GM10248 (cell line): ENCODE data around the gene FMN1.

Source experiments
- CTCF ChIA-PET: fragments of 300-600 bp; sonication (Branson Sonifier 250); formaldehyde crosslinking; extraction: SDS; loops from one replicate; lab custom pipeline; 2021; ENCODE audit warnings: antibody characterized with exemption; lab: Yijun Ruan, JAX
- POLR2A ChIA-PET: fragments of 350-650 bp; sonication (Branson Sonifier 250); formaldehyde crosslinking; extraction: SDS; loops from one replicate; lab custom pipeline; 2020; ENCODE audit warnings: antibody characterized with exemption; lab: Yijun Ruan, JAX
- DNase-seq: peaks from one replicate; pipeline ENCODE4 v3.0.0; 2012; ENCODE audit errors: extremely low spot score
- TF ChIP-seq, protein P1 (sequence below): IDR thresholded peaks from 2 replicates; pipeline ENCODE4 v1.5.1; 2012; ENCODE audit warnings: mild to moderate bottlenecking, low read depth; ENCODE audit errors: extremely low read depth, missing control alignments, control extremely low read depth

Gene FMN1

DNA sequence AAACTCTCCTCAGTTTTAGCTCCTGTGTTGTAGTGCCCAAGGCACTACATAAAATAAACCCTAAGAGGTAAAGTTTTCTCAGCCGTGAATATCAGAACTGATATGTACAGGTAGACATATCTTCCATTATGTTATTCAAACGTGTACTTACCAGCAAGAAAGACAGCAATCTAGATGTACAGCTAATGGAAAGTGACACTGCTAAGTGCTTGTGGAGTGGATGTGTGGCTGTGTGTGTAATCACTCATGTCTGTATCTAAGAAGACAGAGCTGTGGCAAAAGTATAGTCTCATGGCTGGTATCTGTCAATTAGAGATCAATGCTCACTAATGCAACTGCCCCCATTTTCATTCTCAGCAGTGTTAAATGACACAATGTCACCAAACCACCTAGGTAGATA lies 101.3 kb downstream of the FMN1 start:
- ChIA-PET CTCF (interaction anchor here (0.9 kb wide), 1 partner anchor 39 kb away, joined by 3 read pairs; no protein-coding TSS in a partner anchor), POLR2A (no interaction called here)
- TF ChIP-seq, protein P1, sequence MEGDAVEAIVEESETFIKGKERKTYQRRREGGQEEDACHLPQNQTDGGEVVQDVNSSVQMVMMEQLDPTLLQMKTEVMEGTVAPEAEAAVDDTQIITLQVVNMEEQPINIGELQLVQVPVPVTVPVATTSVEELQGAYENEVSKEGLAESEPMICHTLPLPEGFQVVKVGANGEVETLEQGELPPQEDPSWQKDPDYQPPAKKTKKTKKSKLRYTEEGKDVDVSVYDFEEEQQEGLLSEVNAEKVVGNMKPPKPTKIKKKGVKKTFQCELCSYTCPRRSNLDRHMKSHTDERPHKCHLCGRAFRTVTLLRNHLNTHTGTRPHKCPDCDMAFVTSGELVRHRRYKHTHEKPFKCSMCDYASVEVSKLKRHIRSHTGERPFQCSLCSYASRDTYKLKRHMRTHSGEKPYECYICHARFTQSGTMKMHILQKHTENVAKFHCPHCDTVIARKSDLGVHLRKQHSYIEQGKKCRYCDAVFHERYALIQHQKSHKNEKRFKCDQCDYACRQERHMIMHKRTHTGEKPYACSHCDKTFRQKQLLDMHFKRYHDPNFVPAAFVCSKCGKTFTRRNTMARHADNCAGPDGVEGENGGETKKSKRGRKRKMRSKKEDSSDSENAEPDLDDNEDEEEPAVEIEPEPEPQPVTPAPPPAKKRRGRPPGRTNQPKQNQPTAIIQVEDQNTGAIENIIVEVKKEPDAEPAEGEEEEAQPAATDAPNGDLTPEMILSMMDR = no peak

DNA sequence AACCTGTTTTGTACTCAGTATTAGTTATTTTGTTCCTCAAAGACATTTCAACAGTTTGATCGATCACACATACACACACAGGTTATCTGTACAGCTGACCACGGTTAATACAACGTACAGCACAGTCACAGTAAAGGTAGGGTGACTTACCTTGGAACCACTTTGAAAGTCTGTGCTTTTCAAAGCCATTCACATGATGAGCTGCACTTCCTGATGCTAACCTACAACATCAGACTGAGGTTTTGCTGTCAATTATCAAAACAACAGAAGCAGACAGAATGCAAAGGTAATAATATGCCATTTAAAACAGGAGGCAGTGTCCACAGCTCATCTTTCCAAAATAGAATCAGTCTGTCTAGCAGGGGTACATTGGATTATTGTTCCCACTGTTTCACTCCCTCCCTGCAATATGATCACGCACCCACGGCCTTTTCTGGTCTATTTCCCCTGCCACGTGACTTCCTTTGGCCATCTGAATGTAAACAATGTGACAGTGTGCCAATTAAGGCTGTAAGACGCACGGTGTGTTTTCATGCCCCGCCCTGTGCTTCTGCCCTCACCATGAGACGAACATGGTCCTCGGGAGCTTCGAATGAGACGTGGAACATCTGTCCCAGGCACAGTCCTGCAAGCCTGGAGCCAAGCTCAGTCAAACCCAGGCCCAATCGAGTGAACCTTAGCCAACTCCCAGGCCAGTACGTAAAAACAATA lies 102.4 kb downstream of the FMN1 start:
- TF ChIP-seq, protein P1 = no peak
- ChIA-PET POLR2A (no interaction called here), CTCF (interaction anchor here (0.7 kb wide), 1 partner anchor 608 kb away, joined by 3 read pairs; no protein-coding TSS in a partner anchor)
- no peak for DNase-seq

More for the DNA sequence above, 101.3 kb downstream of the FMN1 start:
- no peak for DNase-seq

DNA sequence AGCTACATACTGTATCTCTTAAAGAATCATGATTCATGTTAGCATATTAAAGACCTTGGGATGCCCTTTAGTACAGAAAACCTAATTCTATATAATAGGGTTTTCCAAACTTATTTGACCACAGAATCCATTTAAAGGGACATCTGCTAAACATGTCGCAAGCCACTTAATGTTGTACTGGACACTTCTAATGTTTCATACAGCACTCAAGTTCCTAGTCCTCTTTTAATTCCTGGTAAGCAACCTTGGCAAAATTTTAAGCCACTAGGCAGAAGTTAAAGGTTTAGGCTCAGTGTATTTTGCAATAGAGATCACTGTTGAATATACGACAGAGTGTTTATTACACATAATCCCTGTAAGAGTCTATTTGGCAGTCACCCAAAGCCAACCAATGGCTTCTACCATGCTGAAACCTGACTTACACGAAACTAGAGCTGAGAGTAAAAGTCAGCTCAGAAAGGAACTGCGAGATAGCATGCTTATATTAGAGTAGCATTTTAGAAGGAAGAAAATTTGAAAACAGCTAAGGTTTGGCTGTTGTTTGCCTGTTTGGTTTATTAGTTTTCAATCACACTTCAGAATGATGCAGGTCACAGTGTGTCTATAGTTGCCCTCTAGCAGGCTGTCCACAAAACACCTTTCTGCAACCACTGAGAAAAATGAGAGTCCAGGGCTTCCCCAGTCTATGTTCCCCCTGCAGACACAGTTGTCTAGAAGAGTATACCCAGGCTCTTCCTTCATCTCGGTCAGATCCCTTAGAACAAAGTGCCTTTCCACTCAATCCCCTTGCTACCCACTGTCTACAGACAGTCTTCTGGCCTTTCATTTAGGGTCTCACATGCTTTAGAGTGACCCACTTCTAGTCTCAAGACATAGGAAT lies 104.4 kb downstream of the FMN1 start:
- ChIA-PET CTCF (interaction anchor here (0.7 to 1.3 kb wide), 2 partner anchors 14 to 15 kb away, joined by 3 to 4 read pairs; no protein-coding TSS in a partner anchor), POLR2A (no interaction called here)
- DNase-seq = no peak
- TF ChIP-seq, protein P1 = no peak

DNA sequence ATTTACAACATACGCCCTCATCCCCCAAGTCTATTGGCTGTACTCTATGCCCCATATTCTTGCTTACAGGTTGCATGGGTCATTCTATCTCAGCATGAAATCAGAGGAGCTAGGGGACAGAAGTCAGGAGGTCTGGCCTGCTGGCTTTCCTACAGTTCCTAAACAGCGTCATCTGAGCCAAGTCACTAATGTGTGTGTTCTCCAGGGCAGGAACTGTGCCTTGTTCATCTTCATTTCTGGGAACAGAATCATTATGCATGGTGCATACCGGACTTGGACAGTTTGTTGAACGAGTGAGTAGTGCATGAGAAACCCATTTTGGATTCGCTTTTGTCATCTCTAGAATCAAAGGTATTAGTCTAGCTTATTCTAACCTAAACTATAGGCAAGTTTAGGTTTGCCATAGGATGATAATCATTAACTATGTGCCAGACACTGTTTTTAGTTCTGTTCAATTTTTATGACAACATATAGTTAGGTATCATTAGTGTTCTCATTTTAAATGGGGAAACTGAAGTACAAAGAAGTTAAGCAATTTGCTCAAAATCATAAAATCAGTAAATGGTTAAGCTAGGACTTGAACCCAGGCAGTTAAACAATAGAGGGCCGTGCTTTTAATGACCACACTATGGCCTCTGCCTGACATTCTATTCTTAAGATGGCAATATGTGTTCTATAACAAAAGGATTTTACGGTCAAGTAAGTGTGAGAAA lies 105.2 kb downstream of the FMN1 start:
- POLR2A ChIA-PET = no interaction called here
- CTCF ChIA-PET = interaction anchor here (1.2 to 1.3 kb wide), 2 partner anchors 14 to 612 kb away, joined by 3 to 4 read pairs; no protein-coding TSS in a partner anchor

DNA sequence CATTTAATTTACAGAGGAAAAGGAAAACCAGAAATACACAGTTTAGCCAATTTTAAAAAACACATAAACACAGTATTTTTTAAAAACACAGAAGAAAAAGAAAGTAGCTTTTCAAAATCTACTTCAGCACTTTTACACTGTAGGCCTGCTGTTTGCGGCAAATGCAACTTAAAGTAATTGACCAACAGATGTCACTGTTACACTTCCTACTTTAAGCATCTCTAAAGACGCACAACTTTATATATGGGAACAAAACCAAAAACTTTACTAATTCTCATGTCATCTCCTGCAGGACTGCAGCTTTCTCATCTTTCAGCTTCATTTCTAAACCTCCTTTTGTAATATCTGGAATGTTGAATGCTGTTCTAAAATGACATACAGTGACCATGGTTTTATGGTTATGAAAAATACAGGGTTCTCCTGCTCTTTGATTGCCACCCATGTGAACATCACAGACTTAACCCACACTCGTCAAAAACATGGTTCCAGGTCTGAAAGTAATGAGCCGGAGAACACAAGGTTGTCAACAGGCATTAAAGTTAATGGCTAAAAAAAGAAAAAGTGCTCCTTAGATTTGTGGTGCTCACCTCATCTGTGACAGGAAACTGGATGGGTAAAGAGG lies 107.9 kb downstream of the FMN1 start:
- ChIA-PET CTCF (interaction anchor here (0.5 to 2.0 kb wide), 10 partner anchors 9 to 785 kb away, joined by 3 to 13 read pairs (median 4); no protein-coding TSS in a partner anchor), POLR2A (no interaction called here)
- TF ChIP-seq, protein P1 = peak; percentile 48
- peak; percentile 27 for DNase-seq

More for the DNA sequence above, 105.2 kb downstream of the FMN1 start:
- DNase-seq = no peak
- TF ChIP-seq, protein P1 = no peak
